ENCODE measurements around the gene ETFA.

DNA sequence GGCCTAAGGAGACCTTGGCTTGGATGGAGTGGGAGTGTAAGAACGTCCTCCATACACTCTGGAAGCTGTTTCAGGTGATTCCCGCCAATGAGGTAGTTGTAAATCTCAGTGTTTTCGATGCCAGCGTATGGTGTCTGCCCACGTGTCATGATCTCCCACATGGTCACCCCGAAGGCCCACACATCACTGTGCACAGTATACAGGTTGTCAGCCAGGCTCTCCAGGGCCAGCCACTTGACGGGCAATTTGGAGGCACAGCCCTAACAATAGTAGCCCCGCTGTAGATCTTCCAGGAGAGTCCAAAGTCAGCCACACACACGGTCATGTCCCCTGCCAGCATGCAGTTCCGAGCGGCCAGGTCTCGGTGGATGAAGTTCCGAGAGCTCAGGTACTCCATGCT lies 51.9 kb downstream of the ETFA start:
- no peak for TF ChIP-seq POLR2A (IDR thresholded peaks at IDR 0.05)
- TF ChIP-seq, protein P1, sequence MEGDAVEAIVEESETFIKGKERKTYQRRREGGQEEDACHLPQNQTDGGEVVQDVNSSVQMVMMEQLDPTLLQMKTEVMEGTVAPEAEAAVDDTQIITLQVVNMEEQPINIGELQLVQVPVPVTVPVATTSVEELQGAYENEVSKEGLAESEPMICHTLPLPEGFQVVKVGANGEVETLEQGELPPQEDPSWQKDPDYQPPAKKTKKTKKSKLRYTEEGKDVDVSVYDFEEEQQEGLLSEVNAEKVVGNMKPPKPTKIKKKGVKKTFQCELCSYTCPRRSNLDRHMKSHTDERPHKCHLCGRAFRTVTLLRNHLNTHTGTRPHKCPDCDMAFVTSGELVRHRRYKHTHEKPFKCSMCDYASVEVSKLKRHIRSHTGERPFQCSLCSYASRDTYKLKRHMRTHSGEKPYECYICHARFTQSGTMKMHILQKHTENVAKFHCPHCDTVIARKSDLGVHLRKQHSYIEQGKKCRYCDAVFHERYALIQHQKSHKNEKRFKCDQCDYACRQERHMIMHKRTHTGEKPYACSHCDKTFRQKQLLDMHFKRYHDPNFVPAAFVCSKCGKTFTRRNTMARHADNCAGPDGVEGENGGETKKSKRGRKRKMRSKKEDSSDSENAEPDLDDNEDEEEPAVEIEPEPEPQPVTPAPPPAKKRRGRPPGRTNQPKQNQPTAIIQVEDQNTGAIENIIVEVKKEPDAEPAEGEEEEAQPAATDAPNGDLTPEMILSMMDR (IDR thresholded peaks at IDR 0.05): no peak

Measured in prostate gland (tissue), 2 donors.